GM23338 (cell line): ENCODE results near the gene SNRPA. TPM values are rescaled to one million over a fixed set of nuclear protein-coding genes. Genes with fewer than 3 reads are reported as not detected.

Experiments used
- ATAC-seq: fragments of 200-7000 bp; cut with Tn5 transposase; 3 replicates; pipeline ENCODE4 v1.9.1; 2020
- DNase-seq: peaks from one replicate; pipeline ENCODE4 v3.0.0-alpha.2; 2015; ENCODE audit warnings: low spot score
- H2AFZ ChIP-seq: fragments of 200-600 bp; sonication (generic); 2 replicates; pipeline ENCODE4 v1.8.0; 2016; ENCODE audit warnings: antibody characterized with exemption, mild to moderate bottlenecking, moderate library complexity
- H3F3A ChIP-seq: fragments of 200-600 bp; sonication (generic); replicated peaks from 2 replicates; pipeline ENCODE4 v1.8.0; 2017; ENCODE audit warnings: antibody characterized with exemption, mixed run types, low read depth
- H3K27ac ChIP-seq: fragments of 200-600 bp; sonication (generic); 2 replicates; pipeline ENCODE4 v1.6.1; 2016; ENCODE audit warnings: low read depth
- H3K27me3 ChIP-seq: fragments of 200-600 bp; sonication (generic); 2 replicates; pipeline ENCODE4 v1.8.0; 2016; ENCODE audit warnings: mild to moderate bottlenecking, mixed run types, moderate library complexity; ENCODE audit not compliant: insufficient read depth
- H3K36me3 ChIP-seq: fragments of 200-600 bp; sonication (generic); 2 replicates; pipeline ENCODE4 v1.8.0; 2016; ENCODE audit warnings: mild to moderate bottlenecking; ENCODE audit not compliant: insufficient read depth
- H3K4me1 ChIP-seq: fragments of 200-600 bp; sonication (generic); 2 replicates; pipeline ENCODE4 v1.8.0; 2016; ENCODE audit warnings: mild to moderate bottlenecking, moderate library complexity; ENCODE audit not compliant: insufficient read depth
- H3K4me2 ChIP-seq: fragments of 200-600 bp; sonication (generic); 2 replicates; pipeline ENCODE4 v1.7.1; 2017; ENCODE audit warnings: mixed run types
- H3K4me3 ChIP-seq: fragments of 200-600 bp; sonication (generic); 2 replicates; pipeline ENCODE4 v1.6.1; 2016; ENCODE audit warnings: mixed run types
- H3K79me2 ChIP-seq: fragments of 200-600 bp; sonication (generic); replicated peaks from 2 replicates; pipeline ENCODE4 v1.8.0; 2017; ENCODE audit warnings: mild to moderate bottlenecking; ENCODE audit not compliant: insufficient read depth
- H3K9me2 ChIP-seq: fragments of 200-600 bp; sonication (generic); 2 replicates; pipeline ENCODE4 v1.8.0; 2017; ENCODE audit not compliant: insufficient read depth
- H4K20me1 ChIP-seq: fragments of 200-600 bp; sonication (generic); replicated peaks from 2 replicates; pipeline ENCODE4 v1.8.0; 2017; ENCODE audit warnings: mild to moderate bottlenecking; ENCODE audit not compliant: insufficient read depth
- H3K27ac Mint-ChIP-seq: 2 replicates; pipeline ENCODE4 v1.8.0; 2020; ENCODE audit warnings: inconsistent platforms, mild to moderate bottlenecking, moderate library complexity, mixed read lengths
- H3K27me3 Mint-ChIP-seq: 3 replicates; pipeline ENCODE4 v1.8.0; 2022; ENCODE audit warnings: low read depth, mild to moderate bottlenecking, moderate library complexity, mixed read lengths, inconsistent platforms; ENCODE audit not compliant: insufficient read depth, poor library complexity
- H3K36me3 Mint-ChIP-seq: 3 replicates; pipeline ENCODE4 v1.8.0; 2021; ENCODE audit warnings: low read depth, mild to moderate bottlenecking, inconsistent platforms, moderate library complexity, mixed read lengths
- H3K4me1 Mint-ChIP-seq: 3 replicates; pipeline ENCODE4 v1.8.0; 2020; ENCODE audit warnings: mild to moderate bottlenecking, inconsistent platforms, mixed read lengths
- H3K4me3 Mint-ChIP-seq: 3 replicates; pipeline ENCODE4 v1.8.0; 2021; ENCODE audit warnings: moderate library complexity, mild to moderate bottlenecking, inconsistent platforms, mixed read lengths
- H3K9me3 Mint-ChIP-seq: 3 replicates; pipeline ENCODE4 v1.8.0; 2020; ENCODE audit warnings: moderate library complexity, mild to moderate bottlenecking, inconsistent platforms, mixed read lengths
- CREB1 ChIP-seq: fragments of 250-450 bp; sonication (Bioruptor Pico); IDR thresholded peaks from 2 replicates; pipeline ENCODE4 v1.5.0; 2020; ENCODE audit warnings: low read depth, mild to moderate bottlenecking, moderate library complexity
- CTCF ChIP-seq, 2 experiments: fragments of 200-600 bp in 1 of 2; sonication (generic) in 1 of 2; conservative IDR thresholded peaks; 2 replicates each; pipeline versions ENCODE4 v1.5.1 to v1.6.1; 2016 to 2017; ENCODE audit warnings: antibody characterized with exemption in 2 of 2, low read depth in 2 of 2, mild to moderate bottlenecking in 2 of 2, moderate library complexity in 1 of 2
- EZH2phosphoT487 ChIP-seq: fragments of 200-600 bp; sonication (generic); IDR thresholded peaks from one replicate; pipeline ENCODE4 v1.8.1; 2018; ENCODE audit warnings: antibody characterized with exemption; ENCODE audit not compliant: unreplicated experiment
- JUNB ChIP-seq: IDR thresholded peaks from one replicate; pipeline ENCODE4 v1.6.1; 2016; ENCODE audit warnings: antibody characterized with exemption; ENCODE audit not compliant: unreplicated experiment
- NANOG ChIP-seq: IDR thresholded peaks from 2 replicates; pipeline ENCODE4 v1.6.1; 2016; ENCODE audit warnings: antibody characterized with exemption, borderline replicate concordance
- POLR2AphosphoS5 ChIP-seq: IDR thresholded peaks from 2 replicates; pipeline ENCODE4 v1.6.1; 2016; ENCODE audit warnings: antibody characterized with exemption, low read depth
- REST ChIP-seq: IDR thresholded peaks from one replicate; pipeline ENCODE4 v1.6.1; 2018; ENCODE audit warnings: antibody characterized with exemption; ENCODE audit not compliant: unreplicated experiment
- ZNF114 ChIP-seq: fragments of 250-450 bp; sonication (Bioruptor Pico); IDR thresholded peaks from 2 replicates; pipeline ENCODE4 v1.5.0; 2020; ENCODE audit warnings: mild to moderate bottlenecking, moderate library complexity
- ZNF331 ChIP-seq: fragments of 250-450 bp; sonication (Bioruptor Pico); IDR thresholded peaks from 2 replicates; pipeline ENCODE4 v1.5.0; 2020; ENCODE audit warnings: low read depth, mild to moderate bottlenecking, moderate library complexity
- ZNF462 ChIP-seq: fragments of 250-450 bp; sonication (Bioruptor Pico); IDR thresholded peaks from 2 replicates; pipeline ENCODE4 v1.5.0; 2020; ENCODE audit warnings: mild to moderate bottlenecking, moderate library complexity
- polyA plus RNA-seq: library from polyadenylated mRNA; unstranded; fragments of >200 nt; fragmentation: Nextera tagmentation; extraction: Ambion mirVana; gene quantifications from 2 replicates; pipeline ENCODE4 v1.2.1, GENCODE V29; 2016
- total RNA-seq: library from RNA; depleted of rRNA; stranded (reverse); fragments of >200 nt; shearing (Covaris generic); gene quantifications from 2 replicates; pipeline ENCODE4 v1.2.3, GENCODE V29; 2014

Gene SNRPA
- total and polyA plus RNA-seq, 2 experiments from 2014 or later: 295 to 326 TPM

GRCh38 chr19:40754611-40755247 lies 3.7 kb downstream of the SNRPA start:
- DNase-seq (no peak), ATAC-seq (no peak)
- TF ChIP-seq ZNF114 (CRISPR knock-in tag): no peak
- no peak for TF ChIP-seq NANOG
- no peak for TF ChIP-seq JUNB
- TF ChIP-seq EZH2phosphoT487: no peak
- Mint-ChIP-seq H3K4me1 (peaks cover 22% of the 10 kb centered on the region), H3K36me3 (peaks cover 79% of the 10 kb centered on the region), H3K27me3 (peaks cover 26% of the 10 kb centered on the region), H3K4me3 (peak overlapping the region; percentile 60), H3K9me3 (peaks cover 3% of the 10 kb centered on the region; the same call in 1 of the 3 replicates), H3K27ac (peak overlapping the region; percentile 89)
- Histone ChIP-seq H3K9me2 (no peaks in the 10 kb centered on the region; the same call in 1 of the 2 replicates), H3K27me3 (no peaks in the 10 kb centered on the region), H3K27ac (peak overlapping the region; percentile 55; the same call in 1 of the 2 replicates), H3K36me3 (peaks cover 38% of the 10 kb centered on the region), H3K4me2 (peak overlapping the region; percentile 59; the same call in 1 of the 2 replicates), H3K4me3 (peak overlapping the region; percentile 40), H3K79me2 (peaks cover 84% of the 10 kb centered on the region), H2AFZ (no peak overlapping the region), H3F3A (peaks cover 31% of the 10 kb centered on the region), H4K20me1 (peaks cover 55% of the 10 kb centered on the region), H3K4me1 (peaks cover 18% of the 10 kb centered on the region; the same call in 1 of the 2 replicates)

GRCh38 chr19:40755248-40755624 lies 4.2 kb downstream of the SNRPA start:
- Histone ChIP-seq H3K9me2 (no peaks in the 10 kb centered on the region), H4K20me1 (peaks cover 58% of the 10 kb centered on the region), H3K27ac (no peak overlapping the region), H3K4me1 (peaks cover 17% of the 10 kb centered on the region; the same call in 1 of the 2 replicates), H3F3A (peaks cover 34% of the 10 kb centered on the region), H3K79me2 (peaks cover 82% of the 10 kb centered on the region), H3K27me3 (no peaks in the 10 kb centered on the region), H3K36me3 (peaks cover 43% of the 10 kb centered on the region), H3K4me2 (no peak overlapping the region), H3K4me3 (peak overlapping the region; percentile 20; the same call in 1 of the 2 replicates), H2AFZ (no peak overlapping the region)
- no peak overlapping the region for H3K4me3 Mint-ChIP-seq
- H3K27me3 Mint-ChIP-seq: peaks cover 21% of the 10 kb centered on the region
- peaks cover 18% of the 10 kb centered on the region for H3K4me1 Mint-ChIP-seq
- ATAC-seq (no peak), DNase-seq (no peak)
- peaks cover 84% of the 10 kb centered on the region for H3K36me3 Mint-ChIP-seq
- H3K27ac Mint-ChIP-seq: no peak overlapping the region
- peaks cover 3% of the 10 kb centered on the region; the same call in 1 of the 3 replicates for H3K9me3 Mint-ChIP-seq
- TF ChIP-seq CTCF (conservative IDR thresholded peaks at IDR 0.05; ENCODE audit: low read depth in 2 of 2) (no peak), POLR2AphosphoS5 (no peak), CREB1 (CRISPR knock-in tag) (no peak), ZNF331 (CRISPR knock-in tag) (no peak), REST (no peak), EZH2phosphoT487 (no peak), ZNF462 (CRISPR knock-in tag) (no peak), NANOG (no peak)
